ENCODE results near the gene HEXIM2. TPM values are rescaled to one million over a fixed set of nuclear protein-coding genes. Genes with fewer than 3 reads are reported as not detected.

The HEXIM2 gene
- 5.6 and 6.1 TPM in 2 replicates for total RNA-seq (2012; rRNA removed)
- polyA plus RNA-seq (2012; rRNA removed), result 4.5 TPM in 2 replicates
- polyA plus RNA-seq (2012; cell fraction: cytosol; rRNA removed), result 5.2 and 10.6 TPM in 2 replicates
- polyA plus RNA-seq (2012; cell fraction: nucleus; rRNA removed; ENCODE audit: low replicate concordance), result 2.9 and 6.9 TPM in 2 replicates
- Bru-seq, nascent RNA, result percentile 32 among the genes with signal in this experiment
- percentile 38 among the genes with signal in this experiment for BruChase-seq, experiment 1, labeled RNA remaining after a 6-hour chase
- BruChase-seq, experiment 2, labeled RNA remaining after a 2-hour chase, result percentile 35 among the genes with signal in this experiment
- long read RNA-seq, partial matches to known transcripts, result 0 of 7 reads
- long read RNA-seq, other reads (novel, unspliced or antisense), result 2 of 7 reads

GRCh38 chr17:45161288-45162024 lies at the start of gene HEXIM2:
Gene HEXIM2 (plus strand): TSS chr17:45161875. CDS start chr17:45162794, 919 bp downstream.
- Histone ChIP-seq H3K27me3 (ENCODE audit: control insufficient read depth, insufficient read depth, low read length) (no peaks in the 10 kb centered on the region), H3K9ac (ENCODE audit: low read depth, low read length) (peak within 1 kb of the TSS; percentile 98), H3K4ac (ENCODE audit: low read depth, low read length) (peak within 1 kb of the TSS; percentile 99), H3K79me1 (ENCODE audit: low read depth in 1 of 2, low read length in 2 of 2) (peaks cover 5 to 51% of the 10 kb centered on the region in 2 experiments; a peak in 3 of 4 replicates), H3K9me3 (ENCODE audit: control insufficient read depth, insufficient read depth, low read length) (no peaks in the 10 kb centered on the region), H2AFZ (replicated peaks; ENCODE audit: low read length, poor library complexity) (peak within 1 kb of the TSS; percentile 93), H3K27ac (ENCODE audit: insufficient read depth, low read length) (peak within 1 kb of the TSS; percentile 98), H2BK120ac (ENCODE audit: low read depth, low read length) (peak within 1 kb of the TSS; percentile 42), H2AK9ac (replicated peaks; ENCODE audit: low read depth, low read length, poor library complexity) (peak within 1 kb of the TSS; percentile 100), H3K4me2 (ENCODE audit: low read depth, low read length) (peak within 1 kb of the TSS; percentile 85), H2BK15ac (ENCODE audit: low read depth, low read length) (peak within 1 kb of the TSS; percentile 0; the same call in 1 of the 3 replicates), H3K23ac (ENCODE audit: low read depth, low read length) (peak within 1 kb of the TSS; percentile 71), H3K56ac (ENCODE audit: extremely low read depth, insufficient read depth, low read length) (peak within 1 kb of the TSS; percentile 99), H3K36me3 (ENCODE audit: control insufficient read depth, insufficient read depth, low read length) (no peaks in the 10 kb centered on the region), H4K8ac (ENCODE audit: low read depth in 2 of 2, low read length in 2 of 2) (peak within 1 kb of the TSS; percentile 89 to 97), H3K9me1 (ENCODE audit: insufficient read depth, low read length) (peaks cover 19% of the 10 kb centered on the region), H4K91ac (ENCODE audit: insufficient read depth, low read depth, low read length) (peak within 1 kb of the TSS; percentile 97), H2AK5ac (ENCODE audit: low read depth, low read length) (peak within 1 kb of the TSS; percentile 99), H3K18ac (ENCODE audit: low read depth, low read length) (peak within 1 kb of the TSS; percentile 75), H2BK5ac (ENCODE audit: low read depth, low read length, poor library complexity, severe bottlenecking) (peak within 1 kb of the TSS; percentile 96), H4K5ac (ENCODE audit: low read depth, low read length) (peak within 1 kb of the TSS; percentile 92), H3K4me3 (ENCODE audit: insufficient read depth, low read depth, low read length) (peak within 1 kb of the TSS; percentile 75), H3K14ac (replicated peaks; ENCODE audit: low read depth, low read length) (peak within 1 kb of the TSS; percentile 76), H3K4me1 (ENCODE audit: control insufficient read depth, insufficient read depth, low read length) (peaks cover 17% of the 10 kb centered on the region), H2BK20ac (ENCODE audit: low read depth, low read length) (0 out of 2 replicates have a peak within 1 kb of the TSS, but pooled peaks have one; percentile 3), H4K20me1 (ENCODE audit: insufficient read depth, low read length) (peaks cover 6% of the 10 kb centered on the region)
- BruUV-seq (replicated peaks), result no TSS peak
- ChIA-PET POLR2A (ENCODE audit: unreplicated experiment) (interaction anchor here (0.6 to 3.1 kb wide), 8 partner anchors 9 to 248 kb away, joined by 3 to 53 read pairs (median 4); partner anchors contain the start of genes ACBD4 and HEXIM1), CTCF (interaction anchor here (0.9 to 3.8 kb wide), 6 partner anchors 9 to 36 kb away, joined by 4 to 18 read pairs (median 10); partner anchors contain the start of gene ACBD4)
- ATAC-seq (ENCODE audit: low read depth) (peak; percentile 94), DNase-seq (peak; percentile 100)
- in situ Hi-C loops (cut with MboI; ENCODE audit: low sequenced_read_pairs), result no loop called here
- dilution Hi-C loops (cut with HindIII; ENCODE audit: low sequenced_read_pairs, unreplicated experiment), result no loop called here
- WGBS, 2 experiments (ENCODE audit: extremely low coverage in 2 of 2, insufficient read length in 1 of 2), result 1% methylated on average over 34 of the region's 53 CpGs; no CpG with 5 or more reads in 1 of the 2 experiments
- intact Hi-C loops (cut with micrococcal nuclease), result loop anchor here (1.0 kb wide), 2 partner anchors 12 to 26 kb away; partner anchors contain the start of gene ACBD4
- TF ChIP-seq MAZ (IDR thresholded peaks at IDR 0.05; ENCODE audit: borderline replicate concordance, low read depth, low read length) (peak; percentile 82), CHD1 (IDR thresholded peaks at IDR 0.05; ENCODE audit: low read depth, low read length) (peak; percentile 90; the same call in 1 of the 2 replicates), FOS (IDR thresholded peaks at IDR 0.05; ENCODE audit: low read depth, low read length) (no peak; the same call in 1 of the 2 replicates), MAFK (IDR thresholded peaks at IDR 0.05; ENCODE audit: low read depth, low read length) (no peak), BHLHE40 (IDR thresholded peaks at IDR 0.05; ENCODE audit: low read depth, low read length) (0 out of 2 replicates have a peak, but pooled peaks have one; percentile 7), POLR2A (IDR thresholded peaks at IDR 0.05; ENCODE audit: low read depth, low read length) (peak; percentile 95)

All from IMR-90 (cell line).